Inferior parietal cortex (tissue), 1 donor: ENCODE results near the gene RUFY4.

Experiments
- DNase-seq: peaks from one replicate; pipeline ENCODE4 v3.0.0-alpha.2; 2016; ENCODE audit errors: extremely low spot score

The RUFY4 gene, protein sequence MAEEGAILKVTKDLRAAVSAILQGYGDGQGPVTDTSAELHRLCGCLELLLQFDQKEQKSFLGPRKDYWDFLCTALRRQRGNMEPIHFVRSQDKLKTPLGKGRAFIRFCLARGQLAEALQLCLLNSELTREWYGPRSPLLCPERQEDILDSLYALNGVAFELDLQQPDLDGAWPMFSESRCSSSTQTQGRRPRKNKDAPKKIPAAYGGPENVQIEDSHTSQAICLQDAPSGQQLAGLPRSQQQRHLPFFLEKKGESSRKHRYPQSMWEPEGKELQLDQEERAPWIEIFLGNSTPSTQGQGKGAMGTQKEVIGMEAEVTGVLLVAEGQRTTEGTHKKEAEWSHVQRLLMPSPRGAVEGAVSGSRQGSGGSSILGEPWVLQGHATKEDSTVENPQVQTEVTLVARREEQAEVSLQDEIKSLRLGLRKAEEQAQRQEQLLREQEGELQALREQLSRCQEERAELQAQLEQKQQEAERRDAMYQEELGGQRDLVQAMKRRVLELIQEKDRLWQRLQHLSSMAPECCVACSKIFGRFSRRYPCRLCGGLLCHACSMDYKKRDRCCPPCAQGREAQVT

DNA sequence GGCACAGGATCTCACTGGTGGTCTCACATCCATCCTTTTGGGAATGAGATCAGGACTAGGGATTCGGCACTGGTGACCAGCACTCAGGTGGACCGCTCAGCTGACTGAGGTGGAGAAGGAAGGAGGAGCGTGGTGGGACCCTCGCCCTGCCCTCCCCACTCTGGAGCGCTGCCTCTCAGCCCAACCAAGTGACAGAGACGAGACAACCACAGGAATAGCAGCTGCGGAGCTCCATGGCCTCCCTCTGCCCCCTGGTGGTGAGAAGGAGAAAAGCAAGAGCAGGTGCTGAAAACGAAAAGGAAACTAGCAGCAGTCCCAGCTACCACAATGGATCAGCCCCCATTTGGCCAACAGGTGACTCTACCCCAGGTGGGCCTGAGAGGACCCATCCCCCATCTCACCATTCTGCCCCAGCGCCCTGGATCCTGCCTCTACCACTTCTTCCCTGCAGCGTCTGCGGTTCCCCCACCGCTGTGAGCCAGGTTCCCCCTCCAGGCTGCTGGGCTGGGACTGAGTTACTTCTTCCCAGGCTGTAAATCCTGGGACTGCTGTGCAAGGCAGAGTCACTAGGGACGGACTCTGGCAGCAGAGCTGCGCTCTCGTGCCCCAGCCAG is at the start of gene RUFY4:
Gene RUFY4, plus strand, starts transcription at position 533 of the 614 bp plus-strand sequence. CDS start 1,353 bp downstream, outside the sequence.
- DNase-seq = peak; percentile 70

DNA sequence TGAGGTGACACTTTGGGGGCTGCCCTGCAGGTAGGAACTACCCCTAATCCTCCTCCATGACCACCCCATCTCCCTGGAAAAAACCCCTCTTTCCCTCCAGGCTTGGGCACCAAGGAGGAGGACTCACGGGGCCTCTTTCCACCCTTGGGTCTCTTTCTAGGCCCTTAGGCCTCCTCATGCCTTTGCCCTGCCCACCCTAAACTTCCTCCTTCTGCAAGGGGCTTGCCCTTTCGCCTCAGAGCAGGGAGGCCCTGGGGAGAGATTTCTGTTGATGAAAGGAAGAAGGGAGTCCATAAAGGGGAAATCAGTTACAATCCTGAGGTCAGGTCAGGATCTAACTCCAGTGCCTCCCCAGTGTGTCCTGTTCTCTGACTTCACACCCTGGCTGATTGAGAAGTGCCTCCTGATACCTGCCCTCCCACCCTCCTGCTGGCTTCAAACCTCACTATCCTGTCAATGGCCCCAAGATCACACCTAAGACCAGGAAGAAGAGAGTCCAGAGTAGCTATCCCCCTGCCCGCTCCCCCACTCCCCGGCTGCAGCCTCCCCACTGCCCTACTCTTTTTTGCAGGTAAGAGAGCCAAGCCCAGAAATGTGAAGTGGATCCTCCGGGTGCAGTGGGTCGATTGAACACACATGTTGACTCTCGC is 49.5 kb upstream of the RUFY4 start:
- DNase-seq = no peak

DNA sequence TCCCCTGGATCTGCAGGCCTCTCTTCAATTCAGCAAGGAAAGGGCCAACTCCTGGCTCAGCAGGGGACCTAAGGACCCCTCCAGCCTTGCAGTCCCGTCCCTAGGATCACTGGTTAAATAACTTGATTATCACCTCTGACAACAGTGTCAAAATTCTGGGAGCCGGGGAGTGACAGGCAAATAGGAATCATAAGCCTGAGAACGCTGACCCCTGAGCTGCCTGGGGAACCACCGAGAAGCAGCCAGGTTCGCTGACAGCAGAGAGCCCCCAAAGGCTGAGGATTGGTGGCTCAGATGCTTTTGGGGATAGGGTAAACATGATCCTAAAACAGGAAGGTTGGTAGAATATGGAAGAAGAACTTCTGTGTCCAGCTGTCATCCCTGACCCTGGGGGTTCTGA is 48.8 kb upstream of the RUFY4 start:
- DNase-seq = no peak

DNA sequence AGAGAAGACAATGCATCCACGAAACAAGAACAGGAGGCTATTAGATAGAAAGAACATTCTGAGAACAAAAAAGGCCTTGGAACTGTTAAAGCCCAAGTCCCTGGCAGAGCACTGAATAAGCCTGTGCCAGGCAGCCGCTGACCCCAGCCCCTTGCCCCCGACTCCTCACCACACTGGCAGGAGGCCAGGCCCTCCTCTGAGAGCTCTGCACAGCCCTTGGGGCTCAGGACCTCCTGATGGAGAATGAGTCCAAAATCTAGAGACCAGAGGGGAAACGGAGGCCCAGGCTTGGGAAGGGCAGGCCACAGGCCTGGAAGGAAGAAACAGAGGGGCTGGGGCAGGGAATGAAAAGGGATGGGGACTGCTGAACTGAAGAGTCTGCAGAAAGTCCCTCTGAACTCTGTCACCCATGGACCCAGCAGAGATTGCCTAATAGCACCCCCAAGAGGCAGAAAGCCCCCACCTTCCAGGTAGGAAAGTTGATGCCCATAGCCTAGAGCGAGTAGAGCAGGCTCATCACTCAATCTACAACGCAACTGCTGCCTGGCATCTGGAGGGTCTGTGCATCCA is 48.0 kb upstream of the RUFY4 start:
- DNase-seq = no peak

DNA sequence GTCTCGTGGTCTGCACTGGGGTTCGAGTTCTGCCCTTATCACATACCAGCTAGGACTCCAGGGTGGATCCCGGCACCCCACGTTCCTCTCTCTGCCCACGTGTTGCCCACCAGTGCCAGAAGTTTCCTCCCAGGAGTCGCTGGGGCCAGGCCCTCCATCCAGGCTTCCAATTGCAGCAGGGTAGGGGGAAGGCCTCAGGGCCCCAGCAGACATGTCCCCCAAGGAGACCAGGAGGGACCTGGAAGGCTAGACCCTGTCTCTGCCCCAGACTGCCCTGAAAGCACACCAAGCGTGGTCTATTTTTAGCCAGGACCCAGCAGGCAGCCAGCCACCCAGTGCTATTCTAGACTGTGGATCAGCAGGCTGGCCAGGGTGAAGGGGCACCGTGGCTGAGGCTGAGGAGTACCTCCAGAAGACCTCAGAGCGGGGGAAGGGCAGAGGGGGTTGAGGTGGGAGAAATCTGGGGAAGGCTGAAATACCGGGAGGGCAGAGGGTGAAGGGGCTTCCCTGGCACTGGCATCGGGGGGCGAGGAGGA is 47.4 kb upstream of the RUFY4 start:
- DNase-seq = no peak

DNA sequence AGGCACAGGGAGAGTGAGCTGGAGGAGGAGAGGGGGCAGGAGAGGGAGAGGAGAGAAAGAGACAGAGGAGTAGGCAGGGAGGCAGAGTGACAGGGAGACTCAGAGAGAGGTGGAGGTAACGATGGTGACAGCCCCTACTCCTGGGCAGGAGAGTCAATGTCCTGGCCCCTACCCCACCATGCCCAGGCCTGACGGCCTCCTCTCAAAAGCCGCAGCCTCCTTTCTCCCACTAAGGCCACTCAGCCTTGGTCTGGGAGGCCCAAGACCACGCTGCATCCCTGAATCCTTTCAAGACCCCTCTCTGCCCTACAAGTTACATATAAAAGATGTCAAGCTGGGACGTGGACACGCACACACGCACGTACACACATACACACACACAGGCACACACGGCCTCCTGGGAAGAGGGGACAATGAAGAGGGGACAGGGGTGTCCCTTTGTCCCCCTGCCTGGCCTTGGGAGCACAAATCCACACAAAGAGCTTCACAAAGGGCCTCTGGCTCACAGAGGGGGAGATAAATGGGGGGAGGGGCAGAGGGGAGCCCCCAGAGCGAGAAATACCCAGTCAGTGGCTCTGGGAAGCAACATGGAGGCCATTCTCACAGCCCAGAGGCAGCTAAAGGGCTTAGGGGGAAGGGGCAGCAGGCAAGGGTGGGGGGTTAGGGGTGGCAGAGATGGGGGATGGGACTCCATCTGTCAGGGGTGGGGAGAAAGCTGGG is 46.8 kb upstream of the RUFY4 start:
- DNase-seq = no peak

DNA sequence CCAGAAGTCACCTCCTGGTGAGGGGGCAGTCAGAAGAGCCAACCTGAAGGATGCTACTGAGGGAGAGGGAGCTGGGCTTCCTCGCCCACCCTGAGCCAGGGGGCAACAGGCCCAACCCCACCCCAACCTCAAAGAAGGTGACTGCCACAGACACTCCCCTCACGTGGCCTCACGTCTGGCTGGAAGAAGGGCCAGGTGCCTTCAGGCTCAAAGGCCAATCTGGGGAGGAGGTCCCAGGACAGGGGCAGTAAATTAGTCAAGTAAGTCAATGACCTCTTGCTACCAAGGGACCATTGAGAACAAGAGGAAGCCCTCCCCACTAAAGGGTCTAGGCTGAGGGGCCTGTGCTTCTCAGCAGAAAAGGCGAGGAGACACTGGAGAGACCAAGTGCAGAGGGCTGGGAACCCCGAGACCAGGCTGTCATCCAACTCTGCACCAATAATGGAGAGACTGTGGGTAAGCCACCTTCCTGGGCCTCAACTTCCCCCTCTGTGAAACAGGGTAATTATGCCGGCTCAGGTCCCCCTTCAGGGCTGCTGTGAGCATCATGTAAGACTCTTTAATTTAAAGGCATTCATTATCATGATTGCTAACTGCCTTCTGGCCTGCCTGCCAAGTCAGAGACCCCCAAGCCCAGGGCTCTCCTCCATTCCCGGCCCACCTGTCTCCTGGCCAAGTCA is 46.1 kb upstream of the RUFY4 start:
- no peak for DNase-seq

DNA sequence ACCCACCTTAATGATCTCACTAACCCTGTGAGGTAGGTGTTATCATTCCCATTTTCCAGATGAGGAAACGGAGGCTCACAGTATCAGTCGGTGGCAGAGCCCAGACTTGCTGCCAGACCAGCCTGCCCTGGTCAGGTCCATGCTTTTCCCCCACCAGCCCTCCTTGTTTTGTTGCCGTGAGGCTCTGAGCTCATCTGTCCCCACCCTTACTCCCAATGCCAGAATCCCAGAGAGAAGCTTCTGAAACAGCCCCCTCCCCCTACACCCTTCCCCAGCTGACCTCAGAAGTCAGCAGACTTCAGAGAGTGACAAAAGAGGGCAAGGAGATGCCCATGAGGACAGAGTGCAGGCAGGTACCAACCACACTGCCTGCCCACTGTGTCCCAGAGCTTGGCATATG is 45.4 kb upstream of the RUFY4 start:
- DNase-seq = no peak

DNA sequence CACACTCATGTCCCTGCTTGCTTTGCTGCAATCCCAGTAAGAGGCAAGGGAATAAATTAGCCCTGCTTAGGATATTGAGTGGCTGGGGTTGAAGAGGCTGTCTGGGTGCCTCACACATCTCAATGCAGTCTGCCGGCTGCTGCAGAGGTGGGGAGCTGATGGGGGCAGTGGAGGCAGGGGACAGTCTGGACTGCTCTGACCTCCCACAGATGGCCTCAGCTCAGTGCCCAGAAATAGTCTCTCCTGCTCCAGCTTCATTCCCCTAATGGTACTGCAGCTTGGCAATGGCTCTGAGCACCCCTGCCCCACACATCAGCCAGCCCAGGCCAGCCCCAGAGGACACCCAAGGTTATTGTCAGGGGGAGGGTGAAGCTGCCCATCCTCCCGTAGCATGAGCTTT is 44.7 kb upstream of the RUFY4 start:
- no peak for DNase-seq

DNA sequence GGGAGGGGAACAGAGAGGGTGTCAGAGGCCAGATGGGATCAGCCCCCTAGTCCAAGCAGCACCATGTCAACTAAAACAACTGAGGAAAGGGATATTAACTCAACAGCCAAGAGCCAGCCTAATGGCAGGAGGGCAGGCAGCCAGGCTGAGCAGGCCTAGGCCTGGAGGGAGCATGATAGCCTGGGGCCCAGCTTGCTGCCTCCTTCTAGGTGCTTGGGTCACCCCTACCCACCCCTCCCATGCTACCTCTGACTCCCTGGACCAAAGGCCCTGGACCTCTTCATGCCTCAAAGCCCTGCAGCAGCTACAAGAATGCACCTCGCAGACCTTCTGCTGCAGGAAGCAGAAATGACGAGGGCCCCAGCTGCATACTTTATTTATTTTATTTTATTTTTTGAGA is 44.2 kb upstream of the RUFY4 start:
- no peak for DNase-seq

DNA sequence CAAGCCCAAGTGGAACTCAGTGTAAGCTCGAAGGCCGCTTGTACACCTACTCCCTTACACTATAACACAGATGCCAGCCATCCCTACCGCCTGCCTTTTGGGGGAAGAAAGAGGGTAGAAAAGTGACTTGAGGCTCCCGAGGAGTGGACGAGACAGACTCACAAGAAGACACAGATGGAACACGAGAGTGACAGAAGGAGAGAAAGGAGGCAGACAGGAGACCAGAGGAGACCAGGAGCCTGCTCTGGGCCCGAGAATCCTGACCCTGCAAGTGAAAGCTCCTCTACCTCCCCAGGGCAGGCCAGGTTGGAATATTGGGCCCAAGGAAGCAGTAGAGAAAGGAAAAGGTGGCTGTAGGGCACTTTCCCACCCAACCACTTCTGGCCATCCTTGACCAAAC is 42.8 kb upstream of the RUFY4 start:
- DNase-seq = no peak

DNA sequence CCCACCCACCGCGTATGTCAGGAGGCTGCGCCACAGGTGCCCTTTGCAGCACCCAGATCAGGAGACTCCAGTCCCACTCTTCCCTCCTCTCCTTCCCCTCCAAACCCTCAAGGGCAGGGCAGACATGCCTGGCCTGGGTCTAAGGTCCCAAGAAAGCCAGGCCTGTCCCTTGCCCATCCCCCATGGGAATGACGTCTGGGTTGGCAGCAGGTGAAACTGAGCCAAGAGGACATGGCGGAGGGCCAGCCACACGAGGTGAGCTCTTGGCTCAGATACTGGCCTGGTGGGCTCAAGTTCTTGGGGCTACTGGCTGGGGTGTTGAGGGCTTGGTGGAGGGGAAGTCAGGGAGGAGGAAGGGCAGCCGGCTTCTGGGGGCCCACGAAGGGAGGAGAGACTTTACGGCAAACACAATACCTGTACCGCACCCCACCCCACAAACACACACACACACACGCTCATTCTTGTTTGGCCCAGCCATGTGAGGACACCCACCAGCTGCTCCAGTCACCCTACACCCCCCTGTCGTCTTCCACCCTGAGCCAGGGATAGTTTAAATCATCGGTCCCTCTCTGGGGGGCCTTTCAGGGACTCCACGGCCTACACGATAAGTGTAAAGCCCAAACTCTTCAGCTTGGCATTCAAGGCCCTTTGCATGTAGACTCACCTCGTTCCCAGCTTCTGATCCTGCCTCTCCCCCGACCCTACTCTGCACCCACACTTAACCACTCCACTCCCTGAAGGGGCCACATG is 42.2 kb upstream of the RUFY4 start:
- DNase-seq = no peak

DNA sequence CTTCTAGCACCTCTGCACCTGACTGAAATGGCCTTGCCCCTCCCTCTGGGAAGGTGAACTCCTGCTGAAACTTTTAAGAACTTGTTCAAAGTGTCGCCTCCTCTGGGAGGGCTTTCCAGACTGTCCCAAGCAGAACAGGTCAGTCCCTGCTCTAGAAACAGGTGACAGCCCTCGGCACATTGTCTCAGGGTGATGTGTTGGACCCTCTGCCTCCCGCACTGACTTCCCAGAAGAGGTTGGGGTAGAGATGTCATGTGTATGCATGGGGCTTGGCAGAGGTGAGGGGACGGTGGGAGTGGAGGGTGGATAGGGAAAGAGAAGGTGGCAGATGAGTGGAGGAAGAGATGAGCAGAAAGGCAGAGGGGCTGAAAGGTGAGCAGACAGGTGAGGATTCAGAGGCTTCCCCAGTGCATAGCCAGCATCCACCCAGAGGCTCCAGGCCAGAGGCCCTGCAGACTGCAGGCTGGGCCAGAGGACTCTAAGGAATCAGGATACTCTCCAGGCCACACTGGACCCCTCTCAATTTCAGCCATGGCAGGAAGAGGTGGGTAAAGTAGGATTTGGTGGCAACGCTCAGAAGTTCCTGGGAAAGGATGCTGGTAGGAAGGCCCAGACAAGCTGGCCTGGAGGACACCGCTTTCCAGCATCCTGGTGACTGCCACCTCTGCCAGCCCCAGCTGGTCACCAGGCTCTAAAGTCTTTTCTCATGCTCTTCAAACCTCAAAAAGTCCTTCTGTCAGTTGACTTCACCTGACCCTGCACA is 41.4 kb upstream of the RUFY4 start:
- DNase-seq = no peak

DNA sequence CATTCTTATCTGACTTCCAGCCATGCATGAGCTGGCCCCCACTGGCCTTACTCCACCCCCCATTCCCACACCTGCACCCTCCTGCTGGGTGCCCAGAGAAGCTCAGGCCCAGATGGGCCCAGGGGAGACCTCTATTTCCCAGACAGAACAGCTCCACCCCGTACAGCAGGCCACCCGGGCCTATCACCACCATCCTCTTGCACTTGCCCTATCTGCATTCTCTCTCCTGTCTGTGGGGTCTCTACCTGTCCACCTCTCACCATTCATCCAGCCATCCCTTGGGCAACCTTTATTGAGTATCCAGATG is 40.9 kb upstream of the RUFY4 start:
- no peak for DNase-seq

DNA sequence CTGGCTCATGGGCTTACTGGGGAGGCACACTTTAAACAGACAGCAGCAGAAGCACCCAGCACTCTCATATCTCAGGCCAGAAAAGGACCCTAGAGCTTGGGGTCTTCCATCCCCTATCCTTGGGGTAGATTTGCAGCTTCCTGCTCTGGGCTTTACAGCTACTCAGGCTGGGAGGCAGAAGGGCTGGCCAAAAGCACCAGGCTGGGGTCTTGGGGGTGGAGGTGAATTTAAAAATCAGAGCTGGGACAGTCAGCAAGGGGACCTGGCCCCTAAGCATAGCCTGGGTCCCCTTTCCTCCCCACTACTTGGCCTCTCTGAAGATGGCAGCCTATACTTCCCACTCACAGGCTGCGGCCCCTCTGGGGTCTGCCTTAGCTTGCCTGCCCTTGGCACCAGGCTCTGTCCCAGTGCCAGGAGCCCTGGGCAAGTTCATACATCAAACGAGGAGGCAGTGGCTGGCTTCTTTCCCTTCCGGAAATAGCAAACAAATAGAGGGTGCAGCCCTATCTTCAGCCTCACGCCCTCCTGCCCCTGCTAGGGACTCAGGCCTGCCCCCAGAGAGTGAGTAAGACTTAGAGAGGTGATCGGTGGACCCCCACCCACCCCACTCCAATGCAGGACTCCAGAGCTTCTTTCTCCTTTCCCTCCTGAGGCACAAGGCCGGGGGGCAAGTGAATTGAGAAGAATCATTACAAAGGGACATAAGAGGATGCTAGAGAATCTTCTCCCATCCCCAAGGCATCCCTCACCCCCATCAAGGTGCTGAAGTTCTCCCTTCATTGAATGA is 40.3 kb upstream of the RUFY4 start:
- no peak for DNase-seq

DNA sequence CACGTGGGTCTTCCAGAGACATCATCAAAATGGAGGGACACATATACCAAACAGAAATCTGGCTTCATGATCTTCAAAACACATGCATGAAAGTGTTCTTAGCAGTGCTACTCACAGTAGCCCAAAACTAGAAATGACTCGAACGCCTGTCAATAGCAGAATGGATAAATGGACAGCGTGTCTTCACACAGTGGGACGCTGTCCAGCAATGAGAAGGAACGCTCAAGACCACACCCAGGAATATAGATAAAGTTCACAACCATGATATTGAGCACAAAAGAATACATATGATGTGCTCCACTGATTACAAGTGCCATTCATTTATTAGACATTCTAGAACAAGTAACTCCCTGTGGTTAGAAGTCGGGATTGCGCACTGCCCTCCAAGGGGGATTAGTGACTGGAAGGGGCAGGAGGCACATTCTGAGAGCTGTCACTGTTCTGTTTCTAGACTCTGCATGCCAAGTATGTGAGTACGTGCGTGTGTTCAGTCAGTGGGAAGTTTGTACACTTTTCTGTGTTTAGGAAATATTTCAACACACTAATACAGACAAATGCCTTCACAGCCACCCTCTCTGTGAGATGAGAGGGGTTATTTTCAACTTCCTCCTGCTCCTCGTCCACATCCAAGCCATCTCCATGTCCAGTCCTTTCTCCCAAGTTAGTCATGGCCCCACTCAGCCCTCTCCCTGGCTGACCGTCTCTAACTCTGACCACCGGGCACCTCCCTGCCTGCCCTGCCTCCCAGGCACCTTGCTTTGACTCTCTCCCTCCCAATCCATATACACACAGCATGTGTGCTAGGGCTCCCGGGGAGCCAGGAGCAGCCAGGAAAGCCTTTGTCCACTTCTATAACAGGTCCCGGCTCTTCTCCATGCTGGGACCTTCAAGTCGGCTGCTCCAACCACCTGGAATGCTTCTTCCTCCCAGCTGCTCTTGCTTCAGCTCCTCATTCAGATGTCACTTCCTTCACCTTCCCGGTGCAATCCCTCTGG is 39.4 kb upstream of the RUFY4 start:
- DNase-seq = no peak

DNA sequence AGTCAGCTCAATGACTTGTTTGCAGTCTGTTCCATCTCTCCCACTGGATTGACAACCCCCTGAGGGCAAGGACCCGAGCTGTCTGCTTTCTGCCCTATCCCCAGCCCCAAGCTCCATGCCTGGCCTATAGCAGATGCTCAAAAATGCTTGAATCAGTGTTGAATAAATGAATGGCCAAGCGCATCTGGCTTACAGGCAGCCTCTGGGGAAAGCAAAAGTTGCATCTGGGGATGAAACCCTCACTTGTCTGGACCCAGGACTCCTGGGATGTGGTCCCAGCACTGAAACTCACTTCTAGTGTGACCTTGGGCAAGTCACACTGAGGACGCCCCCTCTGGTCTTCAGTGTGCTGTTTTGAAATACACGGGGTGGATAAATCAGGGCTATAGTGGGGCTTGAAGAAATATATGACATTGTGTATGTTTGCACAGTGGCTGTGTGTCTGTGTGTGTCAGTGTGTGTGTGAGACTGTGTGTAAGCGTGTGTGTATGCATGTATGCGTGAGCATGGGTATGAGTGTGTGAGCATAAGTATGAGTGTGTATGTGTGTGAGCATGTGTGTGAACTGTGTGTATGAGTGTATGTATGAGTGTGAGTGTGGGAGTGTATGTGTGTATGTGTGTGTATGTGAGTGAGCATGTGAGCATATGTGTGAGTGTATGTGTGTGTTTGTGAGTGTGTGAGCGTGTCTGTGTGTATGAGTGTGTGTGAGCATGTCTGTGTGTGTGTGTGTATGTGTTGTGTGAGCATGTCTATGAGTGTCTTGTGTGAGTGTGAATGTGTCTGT is 38.5 kb upstream of the RUFY4 start:
- DNase-seq = no peak
